ENCODE measurements around the gene CAMK2G. TPM values are rescaled to one million over a fixed set of nuclear protein-coding genes. Genes with fewer than 3 reads are reported as not detected.
"Not testable (repeated sequence)": the region's sequence is repeated elsewhere in the genome, so short reads cannot be mapped to it uniquely, and the experiment has no call there.

The CAMK2G gene
- total RNA-seq, 4 donors from 2014 or later, result 72.0 to 131 (median 83.0) TPM

DNA sequence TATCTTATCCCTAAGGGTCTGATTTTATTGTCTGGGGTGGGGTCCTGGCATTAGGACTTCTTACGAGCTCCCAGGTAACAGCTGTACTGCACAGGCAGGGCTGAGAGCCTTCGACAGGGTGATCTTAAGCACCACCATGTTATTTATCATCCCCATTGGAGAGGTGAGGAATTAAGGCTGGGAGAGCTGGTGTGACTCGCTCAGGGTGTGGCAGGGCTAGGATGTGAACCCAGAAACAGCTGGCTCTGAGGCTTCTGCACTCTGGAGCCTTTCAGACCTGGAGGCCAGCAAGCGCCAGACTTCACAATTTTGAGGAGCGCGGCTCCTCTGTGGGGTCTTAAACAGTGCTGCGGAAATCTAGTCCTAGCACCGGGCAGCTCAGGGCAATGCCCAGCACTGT is 35.5 kb downstream of the CAMK2G start:
- Histone ChIP-seq H3K36me3 (peaks cover 0 to 61% (median 20%) of the 10 kb centered on the region in 4 donors), H3K4me1 (peaks cover 0 to 3% (median 0%) of the 10 kb centered on the region in 4 donors), H3K9me3 (no peaks in the 10 kb centered on the region), H3K27ac (no peak overlapping the region), H3K4me3 (no peak overlapping the region), H3K27me3 (no peaks in the 10 kb centered on the region)
- intact Hi-C loops (cut with DNase I; ENCODE audit: low total_unique reads) (no loop called here), in situ Hi-C loops (cut with MboI; ENCODE audit: low pct_ligation_motif_present in 1 of 4, low pct_unique_long_range_greater_than_20kb in 1 of 4, low sequenced_read_pairs in 3 of 4) (no loop called here)
- 82 to 90% methylated on average over 2 to 8 of the region's 8 CpGs for WGBS, 2 donors (ENCODE audit: low coverage in 1 of 2)
- TF ChIP-seq POLR2A (IDR thresholded peaks at IDR 0.05) (no peak), POLR2AphosphoS5 (IDR thresholded peaks at IDR 0.05) (no peak), EP300 (IDR thresholded peaks at IDR 0.05; ENCODE audit: low read depth) (no peak)
- TF ChIP-seq, protein P1, sequence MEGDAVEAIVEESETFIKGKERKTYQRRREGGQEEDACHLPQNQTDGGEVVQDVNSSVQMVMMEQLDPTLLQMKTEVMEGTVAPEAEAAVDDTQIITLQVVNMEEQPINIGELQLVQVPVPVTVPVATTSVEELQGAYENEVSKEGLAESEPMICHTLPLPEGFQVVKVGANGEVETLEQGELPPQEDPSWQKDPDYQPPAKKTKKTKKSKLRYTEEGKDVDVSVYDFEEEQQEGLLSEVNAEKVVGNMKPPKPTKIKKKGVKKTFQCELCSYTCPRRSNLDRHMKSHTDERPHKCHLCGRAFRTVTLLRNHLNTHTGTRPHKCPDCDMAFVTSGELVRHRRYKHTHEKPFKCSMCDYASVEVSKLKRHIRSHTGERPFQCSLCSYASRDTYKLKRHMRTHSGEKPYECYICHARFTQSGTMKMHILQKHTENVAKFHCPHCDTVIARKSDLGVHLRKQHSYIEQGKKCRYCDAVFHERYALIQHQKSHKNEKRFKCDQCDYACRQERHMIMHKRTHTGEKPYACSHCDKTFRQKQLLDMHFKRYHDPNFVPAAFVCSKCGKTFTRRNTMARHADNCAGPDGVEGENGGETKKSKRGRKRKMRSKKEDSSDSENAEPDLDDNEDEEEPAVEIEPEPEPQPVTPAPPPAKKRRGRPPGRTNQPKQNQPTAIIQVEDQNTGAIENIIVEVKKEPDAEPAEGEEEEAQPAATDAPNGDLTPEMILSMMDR (IDR thresholded peaks at IDR 0.05), result no peak
- DNase-seq, result no peak

DNA sequence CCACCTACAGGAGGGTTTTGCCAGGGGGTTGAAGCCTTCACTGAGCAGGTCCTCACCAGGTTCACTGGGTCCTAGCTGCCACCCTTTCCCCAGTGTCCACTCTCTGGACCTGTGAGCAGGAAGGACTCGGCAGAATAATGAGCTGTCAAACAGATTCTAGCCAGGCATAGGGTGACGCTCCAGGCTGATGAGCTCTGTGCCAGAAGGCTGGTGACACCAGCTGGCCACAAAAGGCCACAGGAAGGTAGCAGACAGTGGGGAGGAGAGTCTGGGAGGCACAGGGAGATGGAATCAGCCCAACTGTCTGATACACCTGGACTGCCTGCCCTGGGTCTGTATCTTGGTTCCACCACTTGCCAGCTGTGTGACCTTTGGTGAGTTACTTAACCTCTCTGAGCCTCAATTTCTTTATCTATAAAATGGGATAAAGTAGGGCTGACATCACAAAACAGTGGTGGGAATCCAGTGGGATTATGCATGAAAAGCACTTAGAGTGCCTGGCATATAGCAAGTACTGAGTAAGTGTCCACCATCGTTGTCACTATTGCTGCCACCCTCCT is 36.3 kb downstream of the CAMK2G start:
- peaks cover 0 to 53% (median 20%) of the 10 kb centered on the region in 4 donors for H3K36me3 ChIP-seq

DNA sequence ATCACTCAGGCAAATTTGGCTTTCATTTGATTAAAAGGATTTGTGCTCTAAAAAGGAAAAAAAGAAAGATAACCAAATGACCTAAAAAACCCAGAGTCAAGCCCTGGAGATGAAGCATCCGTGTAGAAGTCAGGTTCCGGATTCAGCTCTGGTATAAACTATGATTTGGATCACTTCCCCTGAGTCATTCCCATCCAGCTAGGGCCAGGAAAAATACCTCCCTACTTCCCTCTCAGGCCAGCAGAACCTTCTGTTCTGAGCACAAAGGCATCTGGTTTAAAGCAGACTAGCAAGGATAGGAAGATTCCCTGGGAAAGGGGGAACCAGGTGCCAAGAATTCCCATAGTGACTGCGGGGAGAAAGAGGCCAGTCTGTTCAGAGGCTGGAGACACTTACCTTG is 37.3 kb downstream of the CAMK2G start:
- Histone ChIP-seq H3K27ac (peak overlapping the region in 2 of 4 donors; percentile 17 to 34), H3K27me3 (no peaks in the 10 kb centered on the region), H3K9me3 (no peaks in the 10 kb centered on the region), H3K36me3 (peaks cover 0 to 43% (median 18%) of the 10 kb centered on the region in 4 donors), H3K4me3 (no peak overlapping the region), H3K4me1 (peaks cover 0 to 3% (median 0%) of the 10 kb centered on the region in 4 donors)
- WGBS, 2 donors (ENCODE audit: low coverage in 1 of 2), result 67 to 89% methylated on average over 1 to 3 of the region's 3 CpGs
- intact Hi-C loops (cut with DNase I; ENCODE audit: low total_unique reads) (no loop called here), in situ Hi-C loops (cut with MboI; ENCODE audit: low pct_ligation_motif_present in 1 of 4, low pct_unique_long_range_greater_than_20kb in 1 of 4, low sequenced_read_pairs in 3 of 4) (no loop called here)
- TF ChIP-seq POLR2A (IDR thresholded peaks at IDR 0.05) (no peak), POLR2AphosphoS5 (IDR thresholded peaks at IDR 0.05) (no peak), EP300 (IDR thresholded peaks at IDR 0.05; ENCODE audit: low read depth) (no peak)
- TF ChIP-seq, protein P1 (IDR thresholded peaks at IDR 0.05), result no peak
- DNase-seq, result no peak

More for the DNA sequence above, 36.3 kb downstream of the CAMK2G start:
- Histone ChIP-seq H3K4me3 (no peak overlapping the region), H3K9me3 (no peaks in the 10 kb centered on the region), H3K27ac (peak overlapping the region in 1 of 4 donors; percentile 13), H3K4me1 (peaks cover 0 to 3% (median 0%) of the 10 kb centered on the region in 4 donors), H3K27me3 (no peaks in the 10 kb centered on the region)
- intact Hi-C loops (cut with DNase I; ENCODE audit: low total_unique reads), result no loop called here
- in situ Hi-C loops (cut with MboI; ENCODE audit: low pct_ligation_motif_present in 1 of 4, low pct_unique_long_range_greater_than_20kb in 1 of 4, low sequenced_read_pairs in 3 of 4), result no loop called here
- no peak for DNase-seq
- 89 to 100% methylated on average over 1 to 3 of the region's 3 CpGs for WGBS, 2 donors (ENCODE audit: low coverage in 1 of 2)
- no peak for TF ChIP-seq POLR2A (IDR thresholded peaks at IDR 0.05)
- no peak for TF ChIP-seq EP300 (IDR thresholded peaks at IDR 0.05; ENCODE audit: low read depth)
- TF ChIP-seq, protein P1 (IDR thresholded peaks at IDR 0.05), result no peak
- TF ChIP-seq POLR2AphosphoS5 (IDR thresholded peaks at IDR 0.05), result no peak

DNA sequence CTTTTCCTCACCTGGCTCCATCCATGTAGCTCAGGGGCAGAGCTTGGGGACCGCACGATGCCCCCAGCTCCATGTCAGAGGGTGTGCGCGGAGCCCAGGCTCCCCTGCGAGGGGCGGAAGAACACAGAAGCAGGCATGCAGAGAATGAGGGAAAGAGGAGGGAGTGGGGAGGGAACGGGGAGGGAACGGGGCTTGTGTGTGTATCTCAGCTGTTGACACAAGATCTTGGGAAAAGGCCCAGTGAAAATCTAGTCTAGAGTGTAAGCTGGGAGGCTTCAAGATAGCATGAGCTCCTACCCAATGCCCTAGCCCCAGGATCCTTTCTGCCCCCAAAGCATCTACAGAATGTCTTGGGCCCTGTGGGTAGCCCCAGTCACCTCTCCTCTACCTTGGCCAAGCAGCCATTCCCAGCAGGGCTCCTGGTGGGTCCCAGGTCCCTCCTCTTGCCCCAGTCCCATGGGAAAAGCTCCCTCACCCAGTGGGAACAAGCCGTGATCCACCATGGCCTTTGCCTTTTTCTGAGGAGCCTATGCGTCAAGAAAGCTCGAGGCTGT is 37.9 kb downstream of the CAMK2G start:
- 94 to 95% methylated on average over 8 to 11 of the region's 11 CpGs for WGBS, 2 donors (ENCODE audit: low coverage in 1 of 2)
- H3K4me3 ChIP-seq, result no peak overlapping the region
- no peaks in the 10 kb centered on the region for H3K27me3 ChIP-seq
- in situ Hi-C loops (cut with MboI; ENCODE audit: low pct_ligation_motif_present in 1 of 4, low pct_unique_long_range_greater_than_20kb in 1 of 4, low sequenced_read_pairs in 3 of 4) (no loop called here), intact Hi-C loops (cut with DNase I; ENCODE audit: low total_unique reads) (no loop called here)
- peaks cover 0 to 3% (median 0%) of the 10 kb centered on the region in 4 donors for H3K4me1 ChIP-seq
- H3K27ac ChIP-seq, result peak overlapping the region in 2 of 4 donors; percentile 6 to 17
- H3K36me3 ChIP-seq, result peaks cover 0 to 38% (median 15%) of the 10 kb centered on the region in 4 donors
- H3K9me3 ChIP-seq, result no peaks in the 10 kb centered on the region
- DNase-seq, result no peak
- no peak for TF ChIP-seq POLR2AphosphoS5 (IDR thresholded peaks at IDR 0.05)
- TF ChIP-seq, protein P1 (IDR thresholded peaks at IDR 0.05), result no peak
- no peak for TF ChIP-seq EP300 (IDR thresholded peaks at IDR 0.05; ENCODE audit: low read depth)
- TF ChIP-seq POLR2A (IDR thresholded peaks at IDR 0.05), result no peak

DNA sequence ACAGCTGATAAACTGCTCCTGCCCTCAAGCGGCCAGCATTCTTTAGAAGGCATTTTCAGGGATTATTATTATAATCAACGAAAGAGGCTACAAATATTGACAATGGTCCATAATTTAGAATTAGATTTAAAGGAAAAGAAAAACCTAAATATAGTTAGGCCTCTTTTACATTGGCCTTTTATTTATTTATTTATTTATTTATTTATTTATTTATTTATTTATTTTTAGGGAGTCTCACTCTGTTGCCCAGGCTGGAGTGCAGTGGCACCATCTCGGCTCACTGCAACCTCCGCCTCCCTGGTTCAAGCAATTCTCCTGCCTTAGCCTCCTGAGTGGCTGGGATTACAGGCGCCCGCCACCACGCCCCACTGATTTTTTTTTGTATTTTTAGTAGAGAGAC is 45.3 kb downstream of the CAMK2G start:
- 88 to 97% methylated on average over 7 of the region's 7 CpGs for WGBS, 2 donors (ENCODE audit: low coverage in 1 of 2)
- H3K4me1 ChIP-seq; DNase-seq; H3K9me3 ChIP-seq; H3K27me3 ChIP-seq; intact Hi-C loops (cut with DNase I; ENCODE audit: low total_unique reads); in situ Hi-C loops (cut with MboI; ENCODE audit: low pct_ligation_motif_present in 1 of 4, low pct_unique_long_range_greater_than_20kb in 1 of 4, low sequenced_read_pairs in 3 of 4); H3K27ac ChIP-seq; H3K4me3 ChIP-seq: not testable (repeated sequence)
- H3K36me3 ChIP-seq, result peaks cover 0 to 13% (median 6%) of the 10 kb centered on the region in 4 donors
